GM12801 (cell line): ENCODE data around the gene PLA2G10.

Experiments
- TF ChIP-seq, protein P1 (sequence below): IDR thresholded peaks from one replicate; pipeline ENCODE4 v1.5.1; 2011; ENCODE audit warnings: control low read depth; ENCODE audit not compliant: insufficient read length; ENCODE audit errors: extremely low read depth

The PLA2G10 gene

DNA sequence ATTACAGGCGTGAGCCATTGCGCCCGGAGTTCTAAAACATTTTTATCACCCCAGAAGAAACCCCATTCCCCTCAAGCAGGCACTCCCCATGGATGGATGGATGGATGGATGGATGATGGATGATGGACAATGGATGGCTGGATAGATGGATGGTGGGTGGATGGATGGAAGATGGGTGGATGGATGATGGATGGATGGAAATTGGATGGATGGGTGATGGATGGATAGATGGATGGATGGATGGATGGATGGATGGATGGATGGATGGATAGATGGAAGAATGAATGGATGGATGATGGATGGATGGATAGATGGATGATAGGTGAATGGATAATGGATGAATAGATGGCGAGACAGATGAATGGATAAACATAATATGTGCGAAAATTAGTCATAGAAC is 16.5 kb downstream of the PLA2G10 start:
- TF ChIP-seq, protein P1, sequence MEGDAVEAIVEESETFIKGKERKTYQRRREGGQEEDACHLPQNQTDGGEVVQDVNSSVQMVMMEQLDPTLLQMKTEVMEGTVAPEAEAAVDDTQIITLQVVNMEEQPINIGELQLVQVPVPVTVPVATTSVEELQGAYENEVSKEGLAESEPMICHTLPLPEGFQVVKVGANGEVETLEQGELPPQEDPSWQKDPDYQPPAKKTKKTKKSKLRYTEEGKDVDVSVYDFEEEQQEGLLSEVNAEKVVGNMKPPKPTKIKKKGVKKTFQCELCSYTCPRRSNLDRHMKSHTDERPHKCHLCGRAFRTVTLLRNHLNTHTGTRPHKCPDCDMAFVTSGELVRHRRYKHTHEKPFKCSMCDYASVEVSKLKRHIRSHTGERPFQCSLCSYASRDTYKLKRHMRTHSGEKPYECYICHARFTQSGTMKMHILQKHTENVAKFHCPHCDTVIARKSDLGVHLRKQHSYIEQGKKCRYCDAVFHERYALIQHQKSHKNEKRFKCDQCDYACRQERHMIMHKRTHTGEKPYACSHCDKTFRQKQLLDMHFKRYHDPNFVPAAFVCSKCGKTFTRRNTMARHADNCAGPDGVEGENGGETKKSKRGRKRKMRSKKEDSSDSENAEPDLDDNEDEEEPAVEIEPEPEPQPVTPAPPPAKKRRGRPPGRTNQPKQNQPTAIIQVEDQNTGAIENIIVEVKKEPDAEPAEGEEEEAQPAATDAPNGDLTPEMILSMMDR, result no peak

- TF ChIP-seq, protein P1, result no peak
These were observed 17.5 kb downstream of the PLA2G10 start for GRCh38 chr16:14676633-14677032.

GRCh38 chr16:14672403-14672971 is 21.6 kb downstream of the PLA2G10 start:
- TF ChIP-seq, protein P1, result no peak

DNA sequence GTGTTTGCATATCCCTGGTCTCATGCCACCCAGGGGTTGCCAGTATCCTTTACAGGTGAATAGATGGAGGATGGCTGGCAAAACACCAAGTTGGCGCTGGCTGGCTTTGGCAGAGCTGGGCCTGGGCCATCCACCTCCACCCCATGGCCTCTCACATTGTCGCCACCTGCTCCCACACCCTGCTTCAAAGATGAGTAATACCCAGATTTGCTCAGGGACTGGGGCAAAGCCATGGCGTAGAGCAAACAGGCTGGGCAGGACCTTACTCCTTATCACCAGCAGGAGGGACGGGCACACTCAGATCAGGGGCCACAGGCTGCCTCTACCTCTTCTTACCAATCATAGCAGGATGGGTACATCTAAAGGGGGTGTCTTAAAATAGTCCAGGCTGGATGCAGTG is 24.3 kb downstream of the PLA2G10 start:
- TF ChIP-seq, protein P1, result no peak

- TF ChIP-seq, protein P1, result no peak
These were observed 25.4 kb downstream of the PLA2G10 start for GRCh38 chr16:14668556-14669223.

- TF ChIP-seq, protein P1, result no peak
These were observed 26.5 kb downstream of the PLA2G10 start for GRCh38 chr16:14667347-14668266.

GRCh38 chr16:14658063-14658462 is 36.0 kb downstream of the PLA2G10 start:
- TF ChIP-seq, protein P1, result no peak
